ENCODE results near the gene GRAMD1C.

GRAMD1C gene

DNA sequence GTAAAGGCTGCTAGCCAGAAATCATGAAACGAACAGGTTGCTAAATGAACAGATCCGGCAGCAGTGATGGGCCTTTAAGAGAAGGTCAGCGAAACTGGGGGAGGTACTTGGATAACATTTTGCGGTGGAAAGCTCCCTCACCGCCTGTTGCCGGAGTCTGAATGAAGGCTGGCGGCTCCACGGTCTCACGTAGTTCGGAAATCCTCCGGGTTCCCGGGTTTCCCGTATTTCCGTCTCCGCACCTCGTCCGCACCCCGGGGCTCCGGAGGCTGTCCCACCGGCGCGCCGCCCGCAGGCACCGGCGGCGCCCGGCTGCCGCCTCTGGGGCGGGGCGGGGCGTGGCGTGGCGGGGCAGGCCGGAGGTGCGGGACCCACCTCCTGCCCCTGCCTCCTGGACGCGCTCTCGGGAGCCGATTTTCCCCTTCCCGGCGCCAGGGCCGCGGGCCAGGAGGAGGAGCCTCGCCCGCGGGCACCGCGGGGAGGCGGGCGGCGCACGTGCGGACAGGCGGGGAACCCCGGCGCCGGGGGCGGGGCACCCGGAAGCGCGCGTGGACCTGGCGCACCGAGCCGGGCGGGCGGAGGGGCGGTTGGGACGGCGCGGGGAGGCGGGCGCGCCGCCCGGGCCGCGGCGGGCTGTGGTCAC, 108.9 kb downstream of the GRAMD1C start, which contains the start of gene ZDHHC23:
ZDHHC23 (plus strand) TSS at position 642 of the 643 bp plus-strand sequence. CDS start 790 bp downstream, outside the sequence.
- H3K4me3 ChIP-seq (ENCODE audit: low read depth, low read length): peak within 1 kb of the TSS; percentile 66
- TF ChIP-seq, protein P1, sequence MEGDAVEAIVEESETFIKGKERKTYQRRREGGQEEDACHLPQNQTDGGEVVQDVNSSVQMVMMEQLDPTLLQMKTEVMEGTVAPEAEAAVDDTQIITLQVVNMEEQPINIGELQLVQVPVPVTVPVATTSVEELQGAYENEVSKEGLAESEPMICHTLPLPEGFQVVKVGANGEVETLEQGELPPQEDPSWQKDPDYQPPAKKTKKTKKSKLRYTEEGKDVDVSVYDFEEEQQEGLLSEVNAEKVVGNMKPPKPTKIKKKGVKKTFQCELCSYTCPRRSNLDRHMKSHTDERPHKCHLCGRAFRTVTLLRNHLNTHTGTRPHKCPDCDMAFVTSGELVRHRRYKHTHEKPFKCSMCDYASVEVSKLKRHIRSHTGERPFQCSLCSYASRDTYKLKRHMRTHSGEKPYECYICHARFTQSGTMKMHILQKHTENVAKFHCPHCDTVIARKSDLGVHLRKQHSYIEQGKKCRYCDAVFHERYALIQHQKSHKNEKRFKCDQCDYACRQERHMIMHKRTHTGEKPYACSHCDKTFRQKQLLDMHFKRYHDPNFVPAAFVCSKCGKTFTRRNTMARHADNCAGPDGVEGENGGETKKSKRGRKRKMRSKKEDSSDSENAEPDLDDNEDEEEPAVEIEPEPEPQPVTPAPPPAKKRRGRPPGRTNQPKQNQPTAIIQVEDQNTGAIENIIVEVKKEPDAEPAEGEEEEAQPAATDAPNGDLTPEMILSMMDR (IDR thresholded peaks at IDR 0.05; ENCODE audit: control insufficient read depth, extremely low read depth, insufficient read depth): no peak
- peak; percentile 66 for DNase-seq (ENCODE audit: low read depth)

- peak overlapping the region; percentile 60 for H3K4me3 ChIP-seq (ENCODE audit: low read depth, low read length)
- TF ChIP-seq, protein P1 (IDR thresholded peaks at IDR 0.05; ENCODE audit: control insufficient read depth, extremely low read depth, insufficient read depth): no peak
- DNase-seq (ENCODE audit: low read depth): peak; percentile 21
Measured at GRCh38 chr3:113948015-113948917, 109.7 kb downstream of the GRAMD1C start.

DNA sequence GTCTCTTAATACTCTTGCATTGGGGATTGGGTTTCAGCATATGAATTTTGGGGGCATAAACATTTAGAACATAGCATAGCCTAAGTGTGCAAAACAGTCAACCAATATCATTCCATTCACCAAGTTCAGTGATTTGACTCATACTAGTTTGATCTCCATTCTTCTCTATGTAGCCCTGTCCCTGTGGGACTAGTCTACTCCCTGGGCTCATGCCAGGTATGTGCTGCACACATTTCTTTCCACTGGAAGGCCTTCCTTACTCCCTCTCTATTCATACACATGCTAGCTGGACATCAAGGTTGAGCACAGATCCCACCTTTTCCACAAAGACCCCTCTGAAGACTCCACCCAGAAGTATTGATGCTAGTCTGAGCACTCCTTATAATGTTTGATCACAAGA, 114.3 kb downstream of the GRAMD1C start:
- DNase-seq (ENCODE audit: low read depth): no peak
- TF ChIP-seq, protein P1 (IDR thresholded peaks at IDR 0.05; ENCODE audit: control insufficient read depth, extremely low read depth, insufficient read depth): no peak
- H3K4me3 ChIP-seq (ENCODE audit: low read depth, low read length): no peak overlapping the region

DNA sequence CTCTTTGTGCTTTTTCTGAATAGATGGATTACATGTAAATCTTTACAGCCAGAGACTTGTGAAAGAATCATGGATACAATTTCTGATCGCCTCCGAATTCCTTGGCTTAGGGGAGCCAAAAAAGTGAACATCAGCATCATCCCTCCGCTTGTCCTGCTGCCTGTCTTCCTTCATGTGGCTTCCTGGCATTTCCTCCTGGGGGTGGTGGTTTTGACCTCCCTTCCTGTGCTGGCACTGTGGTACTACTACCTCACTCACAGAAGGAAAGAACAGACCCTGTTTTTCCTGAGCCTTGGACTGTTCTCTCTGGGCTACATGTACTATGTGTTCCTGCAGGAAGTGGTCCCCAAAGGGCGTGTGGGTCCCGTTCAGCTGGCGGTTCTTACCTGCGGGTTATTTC, 115.1 kb downstream of the GRAMD1C start:
- TF ChIP-seq, protein P1 (IDR thresholded peaks at IDR 0.05; ENCODE audit: control insufficient read depth, extremely low read depth, insufficient read depth): no peak
- DNase-seq (ENCODE audit: low read depth): no peak
- no peak overlapping the region for H3K4me3 ChIP-seq (ENCODE audit: low read depth, low read length)

DNA sequence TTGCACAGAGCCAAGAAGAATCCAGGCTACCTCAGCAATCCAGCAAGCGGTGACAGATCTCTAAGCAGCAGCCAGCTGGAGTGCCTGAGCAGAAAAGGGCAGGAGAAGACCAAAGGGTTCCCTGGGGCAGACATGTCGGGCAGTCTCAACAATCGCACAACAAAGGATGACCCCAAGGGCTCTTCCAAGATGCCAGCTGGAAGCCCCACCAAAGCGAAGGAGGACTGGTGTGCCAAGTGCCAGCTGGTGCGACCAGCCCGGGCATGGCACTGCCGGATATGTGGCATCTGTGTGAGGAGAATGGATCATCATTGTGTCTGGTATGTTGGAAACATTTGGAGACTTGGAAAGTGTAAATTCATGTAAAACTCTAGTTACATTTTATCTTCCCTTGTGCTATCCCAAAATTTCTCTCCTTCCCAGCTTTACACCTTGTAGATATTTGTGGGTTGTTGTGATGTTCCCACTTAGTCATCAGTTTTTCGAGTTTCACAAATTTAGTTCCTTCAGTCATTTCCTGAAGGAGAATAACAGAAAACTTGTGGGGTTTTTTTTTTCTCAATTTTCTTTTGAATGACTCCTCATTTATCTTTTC, 115.6 kb downstream of the GRAMD1C start:
- TF ChIP-seq, protein P1 (IDR thresholded peaks at IDR 0.05; ENCODE audit: control insufficient read depth, extremely low read depth, insufficient read depth): no peak
- no peak overlapping the region for H3K4me3 ChIP-seq (ENCODE audit: low read depth, low read length)

DNA sequence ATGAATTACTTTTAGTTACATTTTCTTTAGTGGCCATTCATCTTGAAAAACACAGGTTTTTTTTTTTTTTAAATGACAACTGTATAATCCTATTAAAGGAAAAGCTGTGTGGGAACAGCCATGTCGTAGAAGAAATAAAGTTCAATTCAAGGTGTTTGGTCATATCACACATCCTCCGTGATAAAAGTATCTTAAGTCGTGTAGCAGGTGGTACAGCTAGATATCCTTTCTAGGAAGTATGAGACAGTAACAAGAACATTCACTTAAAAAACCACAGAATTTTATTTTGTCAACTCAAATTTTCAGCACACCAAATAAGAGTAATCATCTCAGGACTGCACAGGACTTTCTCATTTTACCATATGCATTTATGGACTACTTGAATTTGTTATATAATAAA, 125.3 kb downstream of the GRAMD1C start:
- TF ChIP-seq, protein P1 (IDR thresholded peaks at IDR 0.05; ENCODE audit: control insufficient read depth, extremely low read depth, insufficient read depth): no peak
- no peak for DNase-seq (ENCODE audit: low read depth)
- H3K4me3 ChIP-seq (ENCODE audit: low read depth, low read length): no peak overlapping the region

More for the DNA sequence above, 115.6 kb downstream of the GRAMD1C start:
- no peak for DNase-seq (ENCODE audit: low read depth)

Measured in LNCaP clone FGC (cell line).